Parathyroid adenoma (tissue), 2 donors: ENCODE results near the gene SPDYE2B.
"Not testable (repeated sequence)": the region's sequence is repeated elsewhere in the genome, so short reads cannot be mapped to it uniquely, and the experiment has no call there.

Source experiments
- H2AFZ ChIP-seq: fragments of 300-600 bp; sonication (generic); one replicate; pipeline ENCODE4 v1.7.0; 2017; ENCODE audit warnings: antibody characterized with exemption, mild to moderate bottlenecking
- H3K27ac ChIP-seq: fragments of 300-600 bp; sonication (generic); one replicate; pipeline ENCODE4 v1.7.0; 2017
- H3K27me3 ChIP-seq: fragments of 300-600 bp; sonication (generic); one replicate; pipeline ENCODE4 v1.7.0; 2017; ENCODE audit warnings: low read length; ENCODE audit not compliant: control insufficient read depth, insufficient read depth
- H3K36me3 ChIP-seq: fragments of 300-600 bp; sonication (generic); one replicate; pipeline ENCODE4 v1.7.0; 2017; ENCODE audit warnings: low read length; ENCODE audit not compliant: control insufficient read depth, insufficient read depth
- H3K4me1 ChIP-seq: fragments of 300-600 bp; sonication (generic); one replicate; pipeline ENCODE4 v1.7.0; 2017; ENCODE audit warnings: control low read depth
- H3K4me2 ChIP-seq: fragments of 300-600 bp; sonication (generic); one replicate; pipeline ENCODE4 v1.7.0; 2017; ENCODE audit warnings: low read length
- H3K4me3 ChIP-seq: fragments of 300-600 bp; sonication (generic); one replicate; pipeline ENCODE4 v1.7.0; 2017; ENCODE audit warnings: low read depth, low read length
- H3K79me2 ChIP-seq: fragments of 300-600 bp; sonication (generic); one replicate; pipeline ENCODE4 v1.7.0; 2017; ENCODE audit warnings: control low read depth
- H3K9ac ChIP-seq: fragments of 300-600 bp; sonication (generic); one replicate; pipeline ENCODE4 v1.7.0; 2017; ENCODE audit warnings: mild to moderate bottlenecking
- H3K9me3 ChIP-seq: fragments of 300-600 bp; sonication (generic); one replicate; pipeline ENCODE4 v1.7.0; 2017; ENCODE audit warnings: low read length; ENCODE audit not compliant: control insufficient read depth
- donor health status: primary hyperparathyroidism.

SPDYE2B gene

DNA sequence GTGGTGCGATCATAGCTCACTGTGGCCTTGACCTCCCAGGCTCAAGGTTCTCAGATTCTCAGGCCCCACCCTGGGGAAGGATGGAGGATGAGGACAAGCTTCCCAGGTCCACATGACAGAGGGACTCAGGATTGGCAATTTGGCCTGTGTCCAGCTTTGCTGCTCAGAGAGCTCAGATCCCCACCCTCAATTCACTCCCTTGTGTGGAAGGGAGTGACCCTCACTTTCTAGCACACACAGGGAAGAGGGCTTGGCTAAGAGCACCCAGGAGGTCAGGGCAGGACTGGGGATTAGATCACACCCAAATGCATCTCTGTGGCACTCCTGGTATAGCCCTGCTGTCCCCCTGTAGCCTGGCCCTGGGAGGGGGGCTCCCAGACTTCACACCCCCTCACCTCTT lies 6.7 kb upstream of the SPDYE2B start:
- H3K4me3 ChIP-seq, H3K9me3 ChIP-seq, H3K27ac ChIP-seq, H3K79me2 ChIP-seq, H3K27me3 ChIP-seq, H3K9ac ChIP-seq, H2AFZ ChIP-seq, H3K36me3 ChIP-seq, H3K4me2 ChIP-seq, H3K4me1 ChIP-seq: not testable (repeated sequence)

DNA sequence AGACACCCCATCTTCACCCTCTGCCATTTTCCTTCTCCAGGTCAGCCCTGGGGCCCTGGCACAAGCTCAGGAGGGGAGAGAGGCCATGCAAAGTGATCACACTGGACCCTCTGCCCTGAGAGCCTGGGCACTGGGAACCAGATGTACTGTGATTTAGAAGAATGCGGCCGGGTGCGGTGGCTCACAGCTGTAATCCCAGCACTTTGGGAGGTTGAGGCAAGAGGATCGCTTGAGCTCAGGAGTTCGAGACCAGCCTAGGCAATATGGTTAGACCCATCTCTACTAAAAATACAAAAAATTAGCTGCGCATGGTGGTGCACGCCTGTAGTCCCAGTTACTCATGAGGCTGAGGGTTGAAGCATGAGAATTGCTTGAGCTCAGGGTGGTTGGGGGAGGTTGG lies 2.3 kb upstream of the SPDYE2B start:
- H3K4me3 ChIP-seq, H3K79me2 ChIP-seq, H3K4me1 ChIP-seq, H2AFZ ChIP-seq, H3K9ac ChIP-seq, H3K36me3 ChIP-seq, H3K4me2 ChIP-seq, H3K27me3 ChIP-seq, H3K27ac ChIP-seq, H3K9me3 ChIP-seq: not testable (repeated sequence)

DNA sequence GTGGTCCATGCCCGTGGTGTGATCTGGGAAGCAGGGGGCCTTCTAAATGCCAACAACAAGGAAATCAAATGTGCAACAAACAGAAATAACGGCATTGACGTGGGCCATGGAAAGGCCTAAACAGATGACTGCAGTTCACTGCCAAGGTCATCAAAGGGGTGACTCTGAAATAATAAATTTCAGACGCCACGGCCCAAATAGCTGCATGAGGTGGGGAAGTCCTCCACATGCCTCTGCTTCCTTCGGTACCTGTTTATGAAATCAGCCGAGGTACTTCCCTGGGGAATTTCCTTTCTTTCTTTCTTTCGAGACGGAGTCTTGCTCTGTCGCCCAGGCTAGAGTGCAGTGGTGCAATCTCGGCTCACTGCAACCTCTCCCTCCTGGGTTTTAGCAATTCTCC lies 14.6 kb downstream of the SPDYE2B start:
- not testable (repeated sequence) for H3K9me3 ChIP-seq, H3K79me2 ChIP-seq, H3K4me1 ChIP-seq, H3K4me2 ChIP-seq, H3K27ac ChIP-seq, H3K9ac ChIP-seq, H3K36me3 ChIP-seq, H2AFZ ChIP-seq, H3K4me3 ChIP-seq, H3K27me3 ChIP-seq

DNA sequence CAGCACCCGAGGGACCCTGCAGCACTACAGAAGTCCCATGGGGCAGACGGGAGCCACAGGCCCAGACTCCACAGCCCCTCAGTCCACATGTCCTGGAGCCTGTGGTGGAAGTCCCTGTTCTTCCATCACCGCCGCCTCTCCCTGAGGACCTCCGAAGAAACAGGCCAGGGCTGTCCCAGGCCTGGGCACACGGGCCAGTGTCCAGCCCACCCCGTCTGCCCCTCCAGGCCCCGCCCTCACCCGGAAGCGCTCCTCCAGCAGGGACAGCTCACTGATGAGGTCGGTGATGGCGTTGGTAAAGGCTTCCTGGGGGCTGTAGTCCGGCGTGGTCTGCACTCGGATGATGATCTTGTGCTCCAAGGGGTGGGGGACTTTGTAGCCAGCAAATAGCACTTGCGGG lies 16.7 kb downstream of the SPDYE2B start:
- H3K4me2 ChIP-seq, H3K9me3 ChIP-seq, H3K4me1 ChIP-seq, H3K79me2 ChIP-seq, H3K4me3 ChIP-seq, H3K36me3 ChIP-seq, H3K9ac ChIP-seq, H3K27ac ChIP-seq, H3K27me3 ChIP-seq, H2AFZ ChIP-seq: not testable (repeated sequence)

DNA sequence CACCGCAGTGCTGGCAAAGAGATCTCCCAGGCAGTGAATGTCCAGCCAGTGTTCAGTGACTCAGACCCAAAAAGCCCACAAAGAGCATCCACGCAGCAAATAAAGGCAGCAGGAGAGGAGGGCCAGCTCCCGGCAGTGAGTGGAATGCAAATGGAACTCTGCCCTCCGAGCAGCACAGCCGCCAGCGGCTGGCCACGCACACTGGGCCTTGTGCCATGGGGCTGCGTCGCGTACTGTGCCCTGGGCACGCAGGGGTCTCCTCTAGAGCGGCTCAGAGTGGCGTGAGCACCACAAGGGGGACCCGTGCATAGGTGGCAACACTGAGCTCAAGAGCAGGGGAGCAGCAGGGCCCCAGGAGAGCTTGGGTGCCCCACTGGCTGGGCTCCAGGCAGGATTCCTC lies 17.4 kb downstream of the SPDYE2B start:
- H3K4me2 ChIP-seq, H3K27me3 ChIP-seq, H3K4me3 ChIP-seq, H3K27ac ChIP-seq, H3K4me1 ChIP-seq, H3K79me2 ChIP-seq, H3K9me3 ChIP-seq, H2AFZ ChIP-seq, H3K9ac ChIP-seq, H3K36me3 ChIP-seq: not testable (repeated sequence)

DNA sequence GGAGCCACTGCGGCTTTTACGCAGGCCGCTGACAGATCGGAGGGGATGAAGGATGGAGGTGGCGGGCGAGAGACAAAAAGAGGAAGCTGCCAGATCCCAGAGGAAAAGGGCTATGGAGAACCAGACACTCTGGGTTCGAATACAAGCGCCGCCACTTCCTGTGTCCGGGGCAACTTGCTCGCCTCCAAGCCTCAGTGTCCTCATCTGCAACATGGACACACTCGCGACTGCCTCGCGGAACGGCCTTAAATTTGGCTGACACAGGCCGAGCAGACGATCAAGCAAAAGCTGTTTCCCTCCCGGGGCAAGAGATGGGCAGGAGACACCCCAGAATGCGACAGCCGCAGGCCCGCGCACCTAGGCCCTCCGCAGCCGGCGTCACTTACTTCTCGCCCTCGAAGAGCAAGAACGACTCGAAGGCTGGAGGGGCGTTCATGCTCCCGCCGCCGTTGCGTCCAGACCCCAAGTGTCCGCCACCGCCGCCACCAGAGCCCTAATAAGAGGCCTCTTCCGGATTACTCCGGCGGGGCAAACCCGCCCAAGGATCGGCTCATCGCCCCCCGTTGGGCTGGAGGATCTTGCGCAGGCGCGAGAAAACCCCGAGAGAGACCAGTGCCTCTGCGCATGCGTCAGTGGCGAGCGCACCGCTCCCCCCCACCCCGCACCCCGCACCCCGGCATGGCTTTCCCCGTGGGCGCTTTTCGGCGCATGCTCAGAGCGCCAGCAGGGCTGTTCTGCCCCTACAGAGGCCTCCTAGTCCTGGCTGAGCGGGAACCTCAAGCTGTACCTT lies 21.2 kb downstream of the SPDYE2B start, which contains the start of gene POLR2J2:
Gene POLR2J2, minus strand, starts transcription at position 498 of the 790 bp plus-strand sequence. Its CDS starts 62 bp downstream, at position 436.
- H3K27ac ChIP-seq, H3K79me2 ChIP-seq, H3K4me2 ChIP-seq, H3K4me3 ChIP-seq, H3K27me3 ChIP-seq, H3K9ac ChIP-seq, H3K9me3 ChIP-seq, H3K4me1 ChIP-seq, H3K36me3 ChIP-seq, H2AFZ ChIP-seq: not testable (repeated sequence)

DNA sequence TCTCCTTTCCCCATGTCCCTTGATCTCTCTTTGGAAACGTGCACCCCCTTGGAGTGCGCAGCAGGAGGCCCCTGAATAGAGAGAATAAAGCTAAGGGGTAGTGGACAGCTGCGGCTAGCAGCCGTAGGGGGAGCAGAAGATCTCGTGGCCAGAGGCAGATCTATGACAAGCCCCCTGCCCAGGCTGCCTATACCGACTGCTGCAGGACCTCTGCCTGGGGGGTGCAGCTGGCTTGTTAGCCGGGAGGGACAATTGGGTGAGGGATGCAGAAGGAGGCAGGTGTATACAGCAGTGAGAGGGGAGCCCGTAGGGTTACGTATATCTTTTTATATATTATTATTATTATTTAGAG lies 21.8 kb downstream of the SPDYE2B start:
- not testable (repeated sequence) for H3K27ac ChIP-seq, H3K79me2 ChIP-seq, H3K9ac ChIP-seq, H3K4me3 ChIP-seq, H3K4me2 ChIP-seq, H3K27me3 ChIP-seq, H3K9me3 ChIP-seq, H3K4me1 ChIP-seq, H2AFZ ChIP-seq, H3K36me3 ChIP-seq

DNA sequence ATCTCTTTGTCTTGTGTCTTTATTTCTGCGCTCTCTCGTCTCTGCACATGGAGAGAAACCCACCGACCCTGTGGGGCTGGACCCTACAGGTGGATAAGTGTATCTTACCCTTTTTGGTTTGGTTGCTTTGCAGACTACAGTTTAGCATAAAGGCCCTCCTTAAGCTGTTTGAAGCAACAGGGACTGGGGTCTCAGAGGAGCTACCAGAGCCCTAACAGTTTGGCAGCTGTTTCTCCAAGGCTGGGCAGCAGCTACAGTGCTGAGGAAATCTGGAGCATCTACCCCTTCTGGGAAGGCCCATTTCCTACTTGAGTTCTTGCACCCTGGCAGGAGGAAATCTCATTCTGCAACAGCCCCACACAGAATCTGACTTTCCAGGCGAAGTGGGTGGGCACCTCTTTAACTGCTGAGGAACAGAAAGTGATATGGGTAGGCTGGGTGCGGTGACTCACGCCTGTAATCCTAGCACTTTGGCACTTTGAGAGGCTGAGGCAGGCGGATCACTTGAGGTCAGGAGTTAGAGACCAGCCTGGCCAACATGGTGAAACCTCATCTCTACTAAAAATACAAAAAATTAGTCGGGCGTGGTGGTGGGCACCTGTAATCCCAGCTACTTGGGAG lies 23.4 kb downstream of the SPDYE2B start:
- H3K9ac ChIP-seq, H3K27me3 ChIP-seq, H3K27ac ChIP-seq, H3K79me2 ChIP-seq, H2AFZ ChIP-seq, H3K9me3 ChIP-seq, H3K36me3 ChIP-seq, H3K4me3 ChIP-seq, H3K4me1 ChIP-seq, H3K4me2 ChIP-seq: not testable (repeated sequence)

DNA sequence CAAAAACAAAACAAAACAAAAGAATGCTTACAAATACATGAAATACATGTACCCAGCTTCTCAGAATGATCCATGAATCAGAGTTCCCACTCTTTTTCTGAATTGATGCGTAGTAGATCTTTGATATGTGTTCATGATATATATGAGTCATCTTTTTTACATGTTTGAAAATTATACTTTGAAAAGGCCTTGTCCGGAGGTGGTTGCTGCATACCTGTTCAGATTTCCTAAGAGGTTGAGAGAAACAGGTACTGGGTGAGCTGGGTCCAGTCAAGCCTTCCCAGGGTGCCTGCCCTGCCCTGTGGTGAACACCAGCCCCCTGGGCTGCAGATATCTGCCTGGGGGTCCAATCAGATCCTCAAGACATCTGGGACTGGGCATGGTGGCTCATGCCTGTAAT lies 25.4 kb downstream of the SPDYE2B start:
- not testable (repeated sequence) for H3K9me3 ChIP-seq, H3K9ac ChIP-seq, H3K4me1 ChIP-seq, H3K27me3 ChIP-seq, H2AFZ ChIP-seq, H3K36me3 ChIP-seq, H3K4me2 ChIP-seq, H3K27ac ChIP-seq, H3K4me3 ChIP-seq, H3K79me2 ChIP-seq

DNA sequence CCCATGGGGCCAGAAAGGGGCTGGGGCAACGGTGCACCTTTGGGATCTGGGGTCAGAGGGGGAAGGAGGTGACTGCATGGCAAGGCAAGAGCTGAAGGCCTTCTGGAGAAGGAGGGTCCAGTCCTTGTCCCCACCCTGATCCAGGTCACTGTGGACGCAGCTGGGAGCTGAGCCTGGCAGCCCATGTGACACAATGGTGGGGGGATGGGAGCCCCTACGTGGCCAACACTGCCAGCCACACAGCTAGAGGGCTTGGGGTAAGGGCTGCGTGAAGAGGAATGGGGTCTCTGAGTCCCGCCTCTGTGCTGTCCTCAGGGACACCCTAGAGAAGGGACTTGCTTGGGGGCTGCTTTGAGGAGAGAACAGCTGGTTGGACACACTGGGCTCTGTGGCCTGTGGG lies 30.7 kb downstream of the SPDYE2B start:
- H3K36me3 ChIP-seq, H3K79me2 ChIP-seq, H3K27ac ChIP-seq, H2AFZ ChIP-seq, H3K9me3 ChIP-seq, H3K27me3 ChIP-seq, H3K4me3 ChIP-seq, H3K4me1 ChIP-seq, H3K4me2 ChIP-seq, H3K9ac ChIP-seq: not testable (repeated sequence)

DNA sequence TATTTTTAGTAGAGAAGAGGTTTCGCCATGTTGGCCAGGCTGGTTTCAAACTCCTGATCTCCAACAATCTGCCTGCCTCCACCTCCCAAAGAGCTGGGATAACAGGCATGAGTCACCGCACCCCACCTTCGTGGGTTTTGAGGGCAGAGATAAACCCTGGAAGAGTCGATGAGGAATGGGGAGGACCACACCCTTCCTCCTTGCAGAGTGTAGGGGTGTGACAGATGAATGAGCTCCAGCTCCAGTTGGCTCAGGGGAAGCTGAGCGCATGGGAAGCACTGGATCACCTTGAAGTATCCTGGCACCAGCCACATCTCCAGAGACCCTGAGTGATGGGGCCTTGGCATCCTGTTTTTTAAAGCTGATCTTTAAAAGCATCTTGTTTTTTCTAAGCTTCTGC lies 32.4 kb downstream of the SPDYE2B start:
- not testable (repeated sequence) for H3K4me2 ChIP-seq, H3K27ac ChIP-seq, H2AFZ ChIP-seq

More for the DNA sequence above, 32.4 kb downstream of the SPDYE2B start:
- H3K9me3 ChIP-seq, H3K9ac ChIP-seq, H3K27me3 ChIP-seq, H3K4me1 ChIP-seq, H3K79me2 ChIP-seq, H3K4me3 ChIP-seq, H3K36me3 ChIP-seq: not testable (repeated sequence)
